GM19025 (cell line): ENCODE results near the gene LRWD1.
A peak's percentile ranks its signal among the peaks of the same experiment; 100 is the strongest.
"Not testable (repeated sequence)": the region's sequence is repeated elsewhere in the genome, so short reads cannot be mapped to it uniquely, and the experiment has no call there.

Experiments used
- ATAC-seq: cut with Tn5 transposase; IDR thresholded peaks from one replicate; pipeline ENCODE4 v1.9.1; 2021; ENCODE audit warnings: mild to moderate bottlenecking, low read depth, moderate library complexity; ENCODE audit not compliant: unreplicated experiment

LRWD1 gene

GRCh38 chr7:102467581-102468477 is 3.0 kb downstream of the LRWD1 start:
- no peak for ATAC-seq

DNA sequence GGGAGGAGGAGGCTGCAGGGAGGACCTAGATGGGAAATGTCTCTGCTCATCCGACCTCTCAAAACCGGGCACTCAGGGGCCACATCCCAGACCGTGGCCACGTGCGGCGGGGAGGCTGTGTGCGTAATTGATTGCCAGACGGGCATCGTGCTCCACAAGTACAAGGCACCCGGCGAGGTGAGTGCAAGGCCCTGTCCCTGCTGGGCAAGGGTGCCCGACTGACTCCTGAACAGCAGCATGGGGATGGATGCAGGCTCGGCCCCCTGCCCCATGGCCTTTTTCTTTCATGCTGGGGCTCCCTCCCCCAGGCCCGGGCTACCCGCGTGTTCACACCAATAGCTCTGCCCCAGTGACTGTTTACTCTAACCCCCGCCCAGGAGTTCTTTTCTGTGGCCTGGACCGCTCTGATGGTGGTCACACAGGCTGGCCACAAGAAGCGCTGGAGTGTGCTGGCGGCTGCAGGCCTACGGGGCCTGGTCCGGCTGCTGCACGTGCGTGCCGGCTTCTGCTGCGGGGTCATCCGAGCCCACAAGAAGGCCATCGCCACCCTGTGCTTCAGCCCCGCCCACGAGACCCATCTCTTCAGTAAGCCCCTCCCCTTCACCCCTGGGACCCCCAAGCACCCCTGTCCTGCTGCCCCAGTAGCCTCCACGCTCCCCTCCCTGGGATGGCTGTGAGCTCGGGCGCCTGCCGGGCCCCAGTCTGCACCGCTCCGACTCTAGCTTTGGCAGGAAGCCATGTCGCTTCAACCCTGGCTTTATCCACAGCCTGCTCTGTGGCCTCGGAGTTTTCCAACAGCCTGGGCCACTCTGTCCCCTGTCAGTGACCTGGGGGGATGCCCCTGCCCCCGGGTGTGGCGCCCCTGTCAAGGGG is 3.9 kb downstream of the LRWD1 start:
- no peak for ATAC-seq

DNA sequence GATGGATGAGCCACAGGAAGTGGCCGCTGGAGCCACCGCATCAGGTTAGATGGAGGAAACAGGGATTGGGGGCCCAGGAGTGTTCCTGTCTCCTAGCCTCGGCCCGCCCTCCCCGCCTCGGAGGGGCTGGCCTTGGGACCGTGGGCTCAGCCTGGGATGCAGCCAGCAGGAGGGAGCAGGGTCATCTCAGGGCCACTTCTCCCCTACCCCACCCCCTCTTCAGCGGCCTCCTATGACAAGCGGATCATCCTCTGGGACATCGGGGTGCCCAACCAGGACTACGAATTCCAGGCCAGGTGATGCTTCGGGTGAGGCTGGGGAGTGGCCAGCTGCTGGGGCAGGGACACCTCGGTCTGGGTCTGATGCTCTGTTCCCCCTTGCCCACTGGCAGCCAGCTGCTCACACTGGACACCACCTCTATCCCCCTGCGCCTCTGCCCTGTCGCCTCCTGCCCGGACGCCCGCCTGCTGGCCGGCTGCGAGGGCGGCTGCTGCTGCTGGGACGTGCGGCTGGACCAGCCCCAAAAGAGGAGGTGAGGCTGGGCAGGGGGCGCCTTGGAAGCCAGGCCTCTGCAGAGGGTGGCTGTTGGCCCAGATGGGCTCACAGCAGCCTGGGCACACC is 4.7 kb downstream of the LRWD1 start:
- ATAC-seq, result no peak

- ATAC-seq, result no peak
Observed at GRCh38 chr7:102469972-102470825, 5.4 kb downstream of the LRWD1 start.

DNA sequence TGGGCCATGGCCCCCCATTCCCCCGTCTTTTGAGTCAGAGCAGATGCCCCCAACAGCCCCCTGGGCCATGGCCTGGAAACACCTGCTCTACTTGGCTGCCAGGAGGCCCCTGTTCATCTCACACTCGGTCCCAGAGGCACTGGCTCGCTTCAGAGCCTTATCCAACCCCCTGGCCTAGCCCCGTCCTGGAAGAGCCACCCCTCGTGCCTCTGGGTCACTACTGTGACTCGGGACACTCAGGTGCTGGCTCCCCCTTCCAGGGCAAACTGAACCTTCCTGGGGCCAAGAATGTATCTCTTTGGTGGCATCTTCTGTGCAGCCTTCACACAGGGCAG is 7.0 kb downstream of the LRWD1 start:
- no peak for ATAC-seq

DNA sequence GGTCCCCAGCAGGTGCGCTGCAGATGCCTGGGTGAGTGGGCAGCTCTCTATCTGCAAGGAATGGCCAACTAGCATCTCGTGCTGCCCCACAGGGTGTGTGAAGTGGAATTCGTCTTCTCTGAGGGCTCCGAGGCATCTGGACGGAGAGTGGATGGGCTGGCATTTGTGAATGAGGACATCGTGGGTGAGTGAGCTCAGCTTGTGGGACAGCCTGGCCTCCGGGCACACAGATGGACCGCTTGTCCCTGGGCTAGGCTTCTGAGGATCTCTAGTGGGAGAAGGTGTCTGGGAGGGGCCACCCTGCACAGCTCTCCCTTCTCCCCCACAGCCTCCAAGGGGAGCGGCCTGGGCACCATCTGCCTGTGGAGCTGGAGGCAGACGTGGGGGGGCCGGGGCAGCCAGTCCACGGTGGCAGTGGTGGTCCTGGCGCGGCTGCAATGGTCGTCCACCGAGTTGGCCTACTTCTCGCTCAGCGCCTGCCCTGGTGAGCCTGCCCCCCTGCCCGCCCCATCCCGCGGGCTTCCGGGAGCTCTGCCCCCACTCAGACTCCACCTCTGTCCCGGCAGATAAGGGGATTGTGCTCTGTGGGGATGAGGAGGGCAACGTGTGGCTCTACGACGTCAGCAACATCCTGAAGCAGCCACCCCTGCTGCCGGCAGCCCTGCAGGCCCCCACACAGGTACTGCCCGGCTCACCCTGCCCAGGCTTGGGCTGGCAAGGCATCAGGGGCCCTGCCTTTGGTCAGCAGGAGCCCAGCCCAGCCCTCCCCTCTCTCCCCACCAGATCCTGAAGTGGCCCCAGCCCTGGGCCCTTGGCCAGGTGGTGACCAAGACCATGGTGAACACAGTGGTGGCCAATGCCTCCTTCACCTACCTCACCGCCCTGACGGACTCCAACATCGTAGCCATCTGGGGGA is 7.6 kb downstream of the LRWD1 start:
- no peak for ATAC-seq

DNA sequence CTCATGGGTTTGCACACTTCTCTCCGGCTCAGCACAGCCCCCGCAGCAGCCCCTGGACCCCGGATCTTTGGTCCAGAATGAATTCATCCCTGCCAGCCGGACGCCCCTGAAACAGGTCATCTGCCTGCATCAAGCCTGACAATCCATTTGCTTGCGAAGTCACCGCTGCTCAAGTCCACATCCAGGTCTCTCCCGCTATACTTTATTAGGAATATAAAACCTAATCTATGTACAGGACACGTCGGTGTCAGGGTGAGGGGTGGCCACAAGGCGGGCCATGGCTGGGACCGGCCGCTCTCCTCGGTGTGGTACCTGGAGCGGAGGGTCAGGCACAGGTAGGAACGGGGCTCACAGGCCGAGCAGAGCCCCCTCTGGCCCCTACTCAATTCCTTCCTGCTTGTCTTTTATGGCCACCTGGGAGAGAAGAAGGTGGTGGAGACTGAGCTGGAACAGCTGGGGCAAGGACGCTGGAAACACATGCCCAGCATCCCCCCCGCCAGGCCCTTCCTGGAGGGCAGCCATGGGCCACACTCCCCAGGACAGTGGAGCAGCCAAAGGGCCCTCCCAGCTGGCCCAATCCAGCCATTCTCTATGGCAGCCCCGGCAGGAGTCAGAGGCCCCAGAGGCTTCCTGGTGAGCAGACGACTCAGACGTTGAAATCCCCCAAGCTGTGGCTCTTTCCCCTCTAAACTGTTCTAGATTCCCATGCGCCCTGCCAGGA is 8.6 kb downstream of the LRWD1 start:
- ATAC-seq, result no peak

DNA sequence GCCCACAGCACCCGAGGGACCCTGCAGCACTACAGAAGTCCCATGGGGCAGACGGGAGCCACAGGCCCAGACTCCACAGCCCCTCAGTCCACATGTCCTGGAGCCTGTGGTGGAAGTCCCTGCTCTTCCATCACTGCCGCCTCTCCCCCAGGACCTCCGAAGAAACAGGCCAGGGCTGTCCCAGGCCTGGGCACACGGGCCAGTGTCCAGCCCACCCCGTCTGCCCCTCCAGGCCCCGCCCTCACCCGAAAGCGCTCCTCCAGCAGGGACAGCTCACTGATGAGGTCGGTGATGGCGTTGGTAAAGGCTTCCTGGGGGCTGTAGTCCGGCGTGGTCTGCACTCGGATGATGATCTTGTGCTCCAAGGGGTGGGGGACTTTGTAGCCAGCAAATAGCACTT is 9.3 kb downstream of the LRWD1 start:
- not testable (repeated sequence) for ATAC-seq

DNA sequence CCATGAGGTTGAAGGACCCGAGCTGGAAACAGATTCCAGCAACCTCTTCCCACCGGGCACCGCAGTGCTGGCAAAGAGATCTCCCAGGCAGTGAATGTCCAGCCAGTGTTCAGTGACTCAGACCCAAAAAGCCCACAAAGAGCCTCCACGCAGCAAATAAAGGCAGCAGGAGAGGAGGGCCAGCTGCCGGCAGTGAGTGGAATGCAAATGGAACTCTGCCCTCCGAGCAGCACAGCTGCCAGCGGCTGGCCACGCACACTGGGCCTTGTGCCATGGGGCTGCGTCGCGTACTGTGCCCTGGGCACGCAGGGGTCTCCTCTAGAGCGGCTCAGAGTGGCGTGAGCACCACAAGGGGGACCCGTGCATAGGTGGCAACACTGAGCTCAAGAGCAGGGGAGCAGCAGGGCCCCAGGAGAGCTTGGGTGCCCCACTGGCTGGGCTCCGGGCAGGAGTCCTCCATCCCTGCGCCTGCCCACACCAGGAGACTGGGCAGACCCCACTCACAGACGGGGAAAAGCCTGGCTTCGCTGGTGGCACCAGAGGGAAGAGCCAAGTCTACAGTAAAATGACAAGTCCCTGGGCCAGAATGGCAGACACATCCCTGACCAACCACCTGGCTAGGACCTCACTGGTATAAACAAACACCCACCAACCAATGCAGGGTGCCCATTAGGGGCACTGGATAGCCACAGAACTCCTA is 10.1 kb downstream of the LRWD1 start:
- ATAC-seq, result not testable (repeated sequence)

DNA sequence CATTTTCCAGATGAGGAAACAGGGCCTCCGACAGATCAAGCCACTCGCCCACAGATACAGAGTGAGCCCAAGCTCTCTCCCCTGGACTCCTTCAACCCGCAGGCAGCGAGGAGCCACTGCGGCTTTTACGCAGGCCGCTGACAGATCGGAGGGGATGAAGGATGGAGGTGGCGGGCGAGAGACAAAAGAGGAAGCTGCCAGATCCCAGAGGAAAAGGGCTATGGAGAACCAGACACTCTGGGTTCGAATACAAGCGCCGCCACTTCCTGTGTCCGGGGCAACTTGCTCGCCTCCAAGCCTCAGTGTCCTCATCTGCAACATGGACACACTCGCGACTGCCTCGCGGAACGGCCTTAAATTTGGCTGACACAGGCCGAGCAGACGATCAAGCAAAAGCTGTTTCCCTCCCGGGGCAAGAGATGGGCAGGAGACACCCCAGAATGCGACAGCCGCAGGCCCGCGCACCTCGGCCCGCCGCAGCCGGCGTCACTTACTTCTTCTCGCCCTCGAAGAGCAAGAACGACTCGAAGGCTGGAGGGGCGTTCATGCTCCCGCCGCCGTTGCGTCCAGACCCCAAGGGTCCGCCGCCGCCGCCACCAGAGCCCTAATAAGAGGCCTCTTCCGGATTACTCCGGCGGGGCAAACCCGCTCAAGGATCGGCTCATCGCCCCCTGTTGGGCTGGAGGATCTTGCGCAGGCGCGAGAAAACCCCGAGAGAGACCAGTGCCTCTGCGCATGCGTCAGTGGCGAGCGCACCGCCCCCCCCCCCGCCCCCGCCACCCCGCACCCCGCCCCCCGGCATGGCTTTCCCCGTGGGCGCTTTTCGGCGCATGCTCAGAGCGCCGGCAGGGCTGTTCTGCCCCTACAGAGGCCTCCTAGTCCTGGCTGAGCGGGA is 13.8 kb downstream of the LRWD1 start, which contains the start of gene POLR2J:
TSS of gene POLR2J (minus strand) at position 609 of the 895 bp plus-strand sequence. CDS start at position 547, 62 bp downstream.
- peak; percentile 79 for ATAC-seq

GRCh38 chr7:102479209-102479584 is 14.4 kb downstream of the LRWD1 start:
- peak; percentile 24 for ATAC-seq

DNA sequence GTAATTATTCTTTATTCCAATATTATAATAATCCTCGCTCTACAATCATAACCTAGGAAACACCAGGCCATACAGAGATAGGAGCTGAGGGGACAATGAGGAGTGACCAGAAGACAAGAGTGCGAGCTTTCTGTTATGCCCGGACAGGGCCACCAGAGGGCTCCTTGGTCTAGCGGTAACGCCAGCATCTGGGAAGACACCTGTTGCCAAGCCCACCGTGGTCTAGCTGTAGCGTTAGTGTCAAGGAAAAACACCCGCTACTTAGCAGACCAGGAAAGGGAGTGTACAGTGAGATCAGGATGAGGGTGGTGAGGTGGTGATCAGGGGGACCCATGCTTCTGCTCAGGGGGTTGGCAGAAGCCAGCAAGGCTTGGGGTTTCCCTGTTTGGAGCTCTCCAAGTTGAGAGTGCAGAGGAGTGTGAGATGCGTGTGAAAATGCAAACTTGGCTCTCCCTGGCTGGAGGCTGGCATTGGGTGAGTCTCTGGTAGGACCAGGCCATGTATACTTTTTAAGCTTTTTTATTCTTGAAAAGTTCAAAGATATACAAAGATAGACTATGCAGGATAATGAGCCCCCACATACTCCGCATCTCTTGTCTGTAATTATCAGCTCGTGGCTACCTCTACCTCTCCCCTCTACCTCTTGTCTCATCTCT is 15.3 kb downstream of the LRWD1 start:
- not testable (repeated sequence) for ATAC-seq

DNA sequence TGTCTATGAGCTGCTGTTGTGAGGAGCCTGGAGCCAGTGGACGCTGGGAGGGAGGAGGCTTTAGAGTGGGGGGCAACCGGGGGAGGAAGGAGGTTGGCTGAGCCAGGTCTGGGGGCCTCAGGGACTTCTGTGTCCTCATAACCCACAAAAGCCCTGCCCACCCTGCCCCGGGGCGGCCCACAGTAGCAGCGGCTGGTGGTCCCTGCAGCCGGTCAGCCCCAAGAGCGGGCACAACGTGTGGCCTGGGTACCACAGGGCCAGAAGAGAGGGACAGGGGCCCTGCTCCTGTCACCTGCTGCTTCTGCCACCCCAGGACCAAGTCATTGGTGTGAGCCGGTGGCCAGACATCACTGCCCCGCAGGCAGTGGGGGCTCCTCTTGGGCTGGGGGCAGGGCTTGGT is 17.2 kb downstream of the LRWD1 start:
- ATAC-seq, result not testable (repeated sequence)

DNA sequence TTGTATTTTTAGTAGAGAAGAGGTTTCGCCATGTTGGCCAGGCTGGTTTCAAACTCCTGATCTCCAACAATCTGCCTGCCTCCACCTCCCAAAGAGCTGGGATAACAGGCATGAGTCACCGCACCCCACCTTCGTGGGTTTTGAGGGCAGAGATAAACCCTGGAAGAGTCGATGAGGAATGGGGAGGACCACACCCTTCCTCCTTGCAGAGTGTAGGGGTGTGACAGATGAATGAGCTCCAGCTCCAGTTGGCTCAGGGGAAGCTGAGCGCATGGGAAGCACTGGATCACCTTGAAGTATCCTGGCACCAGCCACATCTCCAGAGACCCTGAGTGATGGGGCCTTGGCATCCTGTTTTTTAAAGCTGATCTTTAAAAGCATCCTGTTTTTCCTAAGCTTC is 19.5 kb downstream of the LRWD1 start:
- ATAC-seq, result not testable (repeated sequence)

GRCh38 chr7:102490529-102491075 is 25.8 kb downstream of the LRWD1 start:
- peak; percentile 39 for ATAC-seq
